Measurements from ENCODE around the gene SYP. TPM values are rescaled to one million over a fixed set of nuclear protein-coding genes. Genes with fewer than 3 reads are reported as not detected.

The SYP gene
- total RNA-seq, result 0.14 and 0.18 TPM in 2 replicates

DNA sequence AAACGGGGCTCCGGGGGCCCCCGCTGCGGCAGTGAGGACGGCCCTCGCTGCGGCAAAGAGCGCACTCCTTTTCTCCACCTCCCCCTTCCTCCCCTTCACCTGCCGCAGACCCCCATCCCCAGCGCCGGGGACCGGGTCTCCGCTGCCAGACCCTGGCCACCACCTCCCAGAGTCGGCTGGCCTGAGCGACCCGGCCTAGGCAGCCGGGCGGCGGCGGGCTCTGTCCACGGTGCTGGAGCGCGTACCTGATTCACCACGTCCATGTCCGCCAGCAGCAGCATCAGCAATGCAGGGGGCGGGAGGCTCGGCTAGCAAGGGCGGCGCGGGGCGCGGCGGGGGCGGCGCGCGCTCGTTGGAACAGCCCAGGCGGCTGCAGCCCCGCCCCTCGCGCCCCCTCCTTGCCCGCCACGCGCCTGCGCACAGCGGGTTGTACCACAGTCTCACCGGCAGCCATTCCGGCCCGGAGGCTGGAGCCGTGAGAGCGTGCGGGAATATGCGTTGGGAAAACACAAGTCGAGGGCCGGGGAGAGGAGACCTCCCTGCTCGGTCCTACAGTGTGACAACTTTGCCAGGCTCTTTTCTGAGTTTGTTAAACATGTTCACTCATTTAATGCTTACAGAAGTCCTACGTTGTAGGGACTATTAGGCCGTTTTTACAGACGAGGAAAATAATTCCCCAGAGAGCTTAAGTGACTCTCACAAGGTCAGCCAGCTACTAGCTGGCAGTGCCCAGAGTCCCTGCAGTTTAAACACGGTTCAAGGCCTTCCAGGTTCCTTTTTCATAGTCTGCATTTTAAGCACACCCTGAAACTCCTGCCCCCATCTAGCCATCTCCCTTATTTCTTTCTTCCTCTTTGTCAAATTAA lies at the start of gene SYP:
TSS of gene SYP (minus strand) at position 288 of the 866 bp plus-strand sequence. CDS start at position 281, 7 bp downstream.

DNA sequence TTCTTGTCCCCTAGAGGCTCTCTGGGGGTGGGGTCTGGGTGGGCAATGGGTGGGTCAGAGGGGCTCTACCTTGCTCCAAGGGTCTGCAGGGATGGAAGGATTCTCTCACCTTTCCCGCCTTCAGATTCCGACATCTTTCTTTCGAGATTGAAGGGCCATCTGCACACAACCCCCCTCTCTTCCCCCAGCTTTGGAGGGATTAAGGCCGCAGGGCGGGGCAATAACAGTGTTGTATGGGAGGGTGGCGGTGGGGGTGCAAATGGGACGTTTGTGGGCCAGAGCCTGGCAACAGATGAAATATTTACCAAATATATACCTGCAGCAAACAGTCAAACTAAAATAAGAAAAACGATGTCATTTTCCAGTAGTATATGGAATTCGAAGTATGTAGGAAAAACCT lies 33.2 kb upstream of the SYP start, which contains the start of gene CACNA1F:
TSS of gene CACNA1F (minus strand) at position 165 of the 400 bp plus-strand sequence. CDS start at position 134, 31 bp downstream.

DNA sequence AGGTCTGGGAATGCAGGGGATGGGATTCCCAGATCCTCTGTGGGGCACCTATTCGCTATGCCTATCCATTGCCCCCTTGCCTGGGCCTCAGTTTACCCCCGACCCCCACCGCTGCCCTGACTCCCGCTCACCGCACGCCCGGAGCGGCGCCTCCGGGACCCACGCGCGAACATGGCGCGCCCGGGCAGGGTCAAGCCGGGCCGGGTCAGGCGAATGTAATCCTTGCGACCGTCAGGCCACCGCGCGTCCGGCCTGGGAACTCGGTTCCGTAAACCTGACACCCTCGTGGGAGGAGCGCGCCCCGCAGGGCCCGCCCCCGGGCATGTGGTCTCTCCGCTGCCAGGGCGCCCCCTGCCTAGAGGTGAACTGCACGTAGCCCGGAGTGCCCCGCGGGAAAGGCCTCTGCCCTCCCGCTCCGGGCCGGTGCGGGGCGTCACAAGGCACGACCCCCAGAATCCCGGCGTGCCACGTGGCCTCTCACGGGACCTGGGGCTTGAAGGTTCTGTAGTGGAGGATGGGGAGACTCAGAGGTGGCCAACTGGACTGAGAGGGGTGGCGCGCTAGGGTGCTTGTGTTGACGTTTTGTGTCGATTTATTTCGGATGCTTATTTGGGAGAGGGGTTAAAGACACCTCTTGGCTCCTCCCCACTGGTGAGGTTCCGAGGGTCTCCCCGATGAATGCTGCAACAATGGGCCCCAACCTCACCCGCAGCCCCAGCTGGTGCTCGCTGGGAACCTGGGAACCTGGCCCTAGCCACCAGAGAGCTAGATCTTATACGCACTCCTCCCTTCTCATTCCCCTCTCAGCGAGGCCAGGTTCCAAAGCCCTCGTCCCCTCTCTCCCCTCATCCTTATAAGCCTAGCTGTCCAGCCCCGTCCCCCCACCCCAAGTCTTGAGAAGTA lies 13.6 kb downstream of the SYP start, which contains the start of gene PRICKLE3:
TSS of gene PRICKLE3 (minus strand) at position 249 of the 903 bp plus-strand sequence. CDS start at position 173, 76 bp downstream.

DNA sequence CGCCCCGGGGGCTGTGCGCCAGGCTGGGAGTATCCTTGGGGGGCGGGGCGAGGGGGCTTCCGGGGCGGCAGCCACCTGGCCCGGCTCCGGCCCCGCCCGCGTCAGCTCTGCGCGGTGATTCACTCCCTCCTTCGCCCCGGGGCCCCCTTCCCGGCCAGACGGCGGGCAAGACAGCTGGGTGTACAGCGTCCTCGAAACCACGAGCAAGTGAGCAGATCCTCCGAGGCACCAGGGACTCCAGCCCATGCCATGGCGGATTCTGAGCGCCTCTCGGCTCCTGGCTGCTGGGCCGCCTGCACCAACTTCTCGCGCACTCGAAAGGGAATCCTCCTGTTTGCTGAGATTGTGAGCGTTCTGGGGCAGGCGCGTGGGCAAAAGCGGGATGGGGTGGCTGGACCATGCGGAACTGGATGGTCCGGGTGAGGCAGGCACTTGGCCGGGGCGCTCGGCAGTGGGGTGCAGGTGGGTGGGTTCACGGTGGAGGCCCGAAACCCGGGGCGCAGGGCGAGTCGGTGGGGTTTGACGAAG lies 28.2 kb downstream of the SYP start, which contains the start of gene PLP2:
TSS of gene PLP2 (plus strand) at position 147 of the 528 bp plus-strand sequence. CDS start at position 250, 103 bp downstream.

DNA sequence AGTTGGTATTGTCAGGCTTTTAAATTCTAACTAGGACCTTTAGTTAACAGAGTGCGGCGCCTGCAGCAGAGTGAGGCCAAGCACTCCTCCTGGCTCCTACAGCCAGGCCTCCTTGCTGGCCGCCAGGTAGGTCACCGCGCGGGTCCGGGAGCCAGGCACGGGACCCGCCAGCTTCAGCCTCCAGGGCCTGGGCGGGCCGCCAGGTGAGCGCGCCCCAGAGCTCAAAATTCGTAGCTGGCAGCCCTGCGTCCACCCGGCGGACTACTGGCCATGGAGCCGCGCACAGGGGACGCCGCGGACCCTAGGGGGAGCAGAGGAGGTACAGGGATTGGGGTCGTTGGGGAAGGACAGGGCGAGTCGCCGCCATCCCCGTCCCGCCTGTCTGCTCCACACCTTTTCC lies 37.4 kb downstream of the SYP start, which contains the start of gene MAGIX:
TSS of gene MAGIX (plus strand) at position 139 of the 400 bp plus-strand sequence. CDS start at position 271, 132 bp downstream.

Other genes starting within 250 kb of the SYP start
- 28.0 and 28.6 TPM in 2 replicates for gene OTUD5, start 242.6 kb downstream of the SYP start, total RNA-seq
- 0.28 and 1.0 TPM in 2 replicates for gene KCND1, start 228.3 kb downstream of the SYP start, total RNA-seq
- 22.6 and 22.8 TPM in 2 replicates for gene GRIPAP1, start 197.9 kb downstream of the SYP start, total RNA-seq
- 23.3 and 24.2 TPM in 2 replicates for gene TFE3, start 156.8 kb downstream of the SYP start, total RNA-seq
- 0.09 and 0.28 TPM in 2 replicates for gene CCDC120, start 141.2 kb downstream of the SYP start, total RNA-seq
- 4.4 and 6.4 TPM in 2 replicates for gene PRAF2, start 126.2 kb downstream of the SYP start, total RNA-seq
- 36.3 and 43.1 TPM in 2 replicates for gene WDR45, start 120.3 kb downstream of the SYP start, total RNA-seq
- gene GPKOW, start 76.5 kb downstream of the SYP start, total RNA-seq, result 17.8 and 20.6 TPM in 2 replicates
- 0.85 and 1.4 TPM in 2 replicates for gene MAGIX, start 37.4 kb downstream of the SYP start, total RNA-seq
- 9.1 and 12.1 TPM in 2 replicates for gene PLP2, start 28.3 kb downstream of the SYP start, total RNA-seq
- gene PRICKLE3, start 13.8 kb downstream of the SYP start, total RNA-seq, result 4.1 and 6.7 TPM in 2 replicates
- not detected in 2 replicates for gene CACNA1F, start 33.1 kb upstream of the SYP start, total RNA-seq
- gene CCDC22, start 35.3 kb upstream of the SYP start, total RNA-seq, result 6.5 and 7.0 TPM in 2 replicates
- gene FOXP3, start 64.5 kb upstream of the SYP start, total RNA-seq, result not detected in 2 replicates
- gene PPP1R3F, start 69.6 kb upstream of the SYP start, total RNA-seq, result 5.0 and 14.3 TPM in 2 replicates
- not detected in 2 replicates for gene GAGE10, start 103.5 kb upstream of the SYP start, total RNA-seq
- not detected in 2 replicates for gene GAGE12J, start 121.8 kb upstream of the SYP start, total RNA-seq
- not detected in 2 replicates for gene GAGE13, start 131.4 kb upstream of the SYP start, total RNA-seq

Measured in smooth muscle cell of bladder (primary cell).